ENCODE results near the gene RASAL2.

RASAL2 gene

DNA sequence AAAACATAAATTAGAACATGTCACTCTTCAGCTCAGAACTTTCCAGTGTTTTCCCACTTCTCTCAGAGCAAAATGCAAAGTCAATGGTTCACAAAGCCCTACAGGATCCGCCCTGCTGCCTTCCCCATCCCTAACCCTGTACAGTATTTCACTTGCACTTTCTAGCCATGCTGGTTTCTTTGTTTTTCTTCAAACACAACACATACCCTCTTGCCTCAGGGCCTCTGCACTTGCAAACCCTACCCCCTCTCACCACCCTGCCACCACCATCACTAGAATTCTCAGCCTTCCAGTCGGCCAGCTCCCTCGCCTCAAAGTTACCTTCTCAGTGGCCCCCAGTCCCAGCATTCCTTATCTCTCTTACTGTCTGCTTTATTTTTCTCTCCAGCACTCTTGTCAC lies 436.6 kb downstream of the RASAL2 start:
- no peak for DNase-seq
- no peak for TF ChIP-seq POLR2A (IDR thresholded peaks at IDR 0.05; ENCODE audit: low read length)
- TF ChIP-seq GATA1 (IDR thresholded peaks at IDR 0.05; ENCODE audit: low read depth, low read length) = no peak

DNA sequence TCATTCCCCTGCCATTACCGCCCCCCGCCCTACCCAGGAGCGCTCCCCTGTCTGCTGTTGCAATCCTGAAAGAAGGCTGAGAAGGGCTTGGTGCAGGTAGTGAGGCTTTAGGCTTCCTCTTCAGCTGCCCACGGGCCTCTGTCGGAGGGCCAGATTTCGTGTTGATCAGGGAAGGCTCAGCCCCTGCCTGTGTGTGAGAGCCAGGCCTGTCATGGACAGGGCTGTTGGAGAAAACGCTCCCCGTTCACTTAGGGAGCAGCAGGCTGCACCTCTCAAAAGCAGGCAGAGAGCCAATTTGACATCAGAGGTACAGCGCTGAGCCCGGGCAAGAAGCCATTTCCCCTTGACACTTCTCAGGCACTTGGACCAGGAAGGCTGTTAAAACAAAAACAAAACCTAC lies 438.0 kb downstream of the RASAL2 start:
- DNase-seq = no peak
- TF ChIP-seq GATA1 (IDR thresholded peaks at IDR 0.05; ENCODE audit: low read depth, low read length) (no peak), POLR2A (IDR thresholded peaks at IDR 0.05; ENCODE audit: low read length) (no peak)

DNA sequence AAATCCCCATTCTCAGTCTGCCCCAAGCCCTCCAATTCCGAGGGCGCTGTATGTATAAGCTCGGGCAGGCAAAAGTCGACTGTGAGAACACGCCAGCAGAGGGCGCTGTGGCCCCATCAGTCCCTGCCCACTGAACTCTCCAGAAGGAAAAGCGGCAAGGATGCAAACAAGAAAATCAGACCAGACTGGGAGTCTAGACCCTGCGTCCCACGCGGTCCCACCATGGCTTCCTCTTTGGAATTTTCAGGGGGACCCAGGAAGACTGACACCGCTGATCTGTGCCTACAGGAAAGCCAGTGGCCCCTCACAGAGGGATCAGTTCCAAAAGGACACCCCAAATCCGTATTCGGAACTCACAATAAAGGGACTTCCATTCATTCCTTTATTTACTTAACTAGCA lies 438.5 kb downstream of the RASAL2 start:
- DNase-seq = peak; percentile 76 to 90
- TF ChIP-seq POLR2A (IDR thresholded peaks at IDR 0.05; ENCODE audit: low read length) (no peak), GATA1 (IDR thresholded peaks at IDR 0.05; ENCODE audit: low read depth, low read length) (no peak)

- peak; percentile 18 to 29 for DNase-seq
- TF ChIP-seq POLR2A (IDR thresholded peaks at IDR 0.05; ENCODE audit: low read length) = no peak
- no peak for TF ChIP-seq GATA1 (IDR thresholded peaks at IDR 0.05; ENCODE audit: low read depth, low read length)
Observed at GRCh38 chr1:178533121-178533946, 439.4 kb downstream of the RASAL2 start.

Measured in erythroblast (primary cell).